ENCODE measurements around the gene DDRGK1.
A peak's percentile ranks its signal among the peaks of the same experiment; 100 is the strongest.
"Not testable (repeated sequence)": the region's sequence is repeated elsewhere in the genome, so short reads cannot be mapped to it uniquely, and the experiment has no call there.

The DDRGK1 gene

GRCh38 chr20:3218307-3218988 lies 14.0 kb upstream of the DDRGK1 start:
- no peak overlapping the region for H3K4me3 ChIP-seq (ENCODE audit: low read length)
- DNase-seq, result peak; percentile 48
- no peaks in the 10 kb centered on the region for H3K36me3 ChIP-seq (replicated peaks; ENCODE audit: insufficient read depth, low read length)
- H3K27me3 ChIP-seq (replicated peaks; ENCODE audit: insufficient read depth, low read length), result no peaks in the 10 kb centered on the region
- H3K27ac ChIP-seq (ENCODE audit: low read length), result no peak overlapping the region
- H2AFZ ChIP-seq (ENCODE audit: low read length), result no peak overlapping the region
- TF ChIP-seq CTCF (IDR thresholded peaks at IDR 0.05; ENCODE audit: low read length) (peak; percentile 92), EZH2phosphoT487 (IDR thresholded peaks at IDR 0.05; ENCODE audit: low read length) (no peak), EZH2 (optimal IDR thresholded peaks at IDR 0.05; ENCODE audit: low read depth, low read length) (no peak)
- H3K9ac ChIP-seq (ENCODE audit: low read length), result no peak overlapping the region
- no peaks in the 10 kb centered on the region for H3K9me2 ChIP-seq (replicated peaks; ENCODE audit: insufficient read depth, low read length)
- no peaks in the 10 kb centered on the region for H3K4me1 ChIP-seq (ENCODE audit: low read length)
- H3F3A ChIP-seq (ENCODE audit: insufficient read depth, low read length), result no peaks in the 10 kb centered on the region
- H3K9me3 ChIP-seq (replicated peaks; ENCODE audit: insufficient read depth, low read length), result no peaks in the 10 kb centered on the region
- H3K4me2 ChIP-seq (ENCODE audit: low read depth, low read length), result no peak overlapping the region
- H4K20me1 ChIP-seq (ENCODE audit: insufficient read depth, low read length), result no peaks in the 10 kb centered on the region
- no peaks in the 10 kb centered on the region for H3K79me2 ChIP-seq (ENCODE audit: low read length)

- not testable (repeated sequence) for H3K27me3 ChIP-seq (replicated peaks; ENCODE audit: insufficient read depth, low read length); H3K36me3 ChIP-seq (replicated peaks; ENCODE audit: insufficient read depth, low read length)
These were observed 11.0 kb upstream of the DDRGK1 start for GRCh38 chr20:3215359-3215917.

GRCh38 chr20:3213226-3213625 lies 8.7 kb upstream of the DDRGK1 start:
- Histone ChIP-seq H3F3A (ENCODE audit: insufficient read depth, low read length) (no peaks in the 10 kb centered on the region), H3K9me2 (replicated peaks; ENCODE audit: insufficient read depth, low read length) (no peaks in the 10 kb centered on the region), H3K27me3 (replicated peaks; ENCODE audit: insufficient read depth, low read length) (no peaks in the 10 kb centered on the region), H3K36me3 (replicated peaks; ENCODE audit: insufficient read depth, low read length) (no peaks in the 10 kb centered on the region), H3K4me3 (ENCODE audit: low read length) (no peak overlapping the region), H3K79me2 (ENCODE audit: low read length) (peaks cover 28% of the 10 kb centered on the region), H3K27ac (ENCODE audit: low read length) (no peak overlapping the region), H3K4me2 (ENCODE audit: low read depth, low read length) (no peak overlapping the region), H3K9ac (ENCODE audit: low read length) (no peak overlapping the region), H3K4me1 (ENCODE audit: low read length) (peaks cover 5% of the 10 kb centered on the region; the same call in 1 of the 2 replicates), H2AFZ (ENCODE audit: low read length) (no peak overlapping the region), H4K20me1 (ENCODE audit: insufficient read depth, low read length) (no peaks in the 10 kb centered on the region), H3K9me3 (replicated peaks; ENCODE audit: insufficient read depth, low read length) (no peaks in the 10 kb centered on the region)
- DNase-seq, result no peak
- no peak for TF ChIP-seq EZH2 (optimal IDR thresholded peaks at IDR 0.05; ENCODE audit: low read depth, low read length)
- TF ChIP-seq CTCF (IDR thresholded peaks at IDR 0.05; ENCODE audit: low read length), result no peak
- TF ChIP-seq EZH2phosphoT487 (IDR thresholded peaks at IDR 0.05; ENCODE audit: low read length), result no peak

More at GRCh38 chr20:3215359-3215917, 11.0 kb upstream of the DDRGK1 start:
- H3K9me3 ChIP-seq (replicated peaks; ENCODE audit: insufficient read depth, low read length); H2AFZ ChIP-seq (ENCODE audit: low read length); H3K27ac ChIP-seq (ENCODE audit: low read length); H4K20me1 ChIP-seq (ENCODE audit: insufficient read depth, low read length); H3K4me2 ChIP-seq (ENCODE audit: low read depth, low read length); H3K4me3 ChIP-seq (ENCODE audit: low read length); DNase-seq; H3K4me1 ChIP-seq (ENCODE audit: low read length); H3K9ac ChIP-seq (ENCODE audit: low read length); H3F3A ChIP-seq (ENCODE audit: insufficient read depth, low read length); H3K9me2 ChIP-seq (replicated peaks; ENCODE audit: insufficient read depth, low read length): not testable (repeated sequence)
- H3K79me2 ChIP-seq (ENCODE audit: low read length), result peaks cover 16% of the 10 kb centered on the region

GRCh38 chr20:3210346-3210745 lies 5.9 kb upstream of the DDRGK1 start:
- Histone ChIP-seq H3K9ac (ENCODE audit: low read length) (peak overlapping the region; percentile 64), H3K4me3 (ENCODE audit: low read length) (peak overlapping the region; percentile 76), H3K79me2 (ENCODE audit: low read length) (peaks cover 28% of the 10 kb centered on the region), H3K4me2 (ENCODE audit: low read depth, low read length) (peak overlapping the region; percentile 76), H3K36me3 (replicated peaks; ENCODE audit: insufficient read depth, low read length) (no peaks in the 10 kb centered on the region), H2AFZ (ENCODE audit: low read length) (peak overlapping the region; percentile 74; the same call in 1 of the 2 replicates), H3K4me1 (ENCODE audit: low read length) (peaks cover 5% of the 10 kb centered on the region; the same call in 1 of the 2 replicates), H3K27ac (ENCODE audit: low read length) (no peak overlapping the region), H3K9me2 (replicated peaks; ENCODE audit: insufficient read depth, low read length) (no peaks in the 10 kb centered on the region), H3F3A (ENCODE audit: insufficient read depth, low read length) (no peaks in the 10 kb centered on the region), H3K27me3 (replicated peaks; ENCODE audit: insufficient read depth, low read length) (no peaks in the 10 kb centered on the region), H3K9me3 (replicated peaks; ENCODE audit: insufficient read depth, low read length) (no peaks in the 10 kb centered on the region), H4K20me1 (ENCODE audit: insufficient read depth, low read length) (no peaks in the 10 kb centered on the region)
- TF ChIP-seq EZH2phosphoT487 (IDR thresholded peaks at IDR 0.05; ENCODE audit: low read length) (no peak), EZH2 (optimal IDR thresholded peaks at IDR 0.05; ENCODE audit: low read depth, low read length) (no peak), CTCF (IDR thresholded peaks at IDR 0.05; ENCODE audit: low read length) (no peak)
- DNase-seq, result no peak

Measured in MM.1S (cell line).